GM18511 (cell line): ENCODE results near the gene ACSL5.
"Not testable (repeated sequence)": the region's sequence is repeated elsewhere in the genome, so short reads cannot be mapped to it uniquely, and the experiment has no call there.

Source experiments
- ATAC-seq: cut with Tn5 transposase; IDR thresholded peaks from one replicate; pipeline ENCODE4 v1.9.1; 2021; ENCODE audit warnings: mild to moderate bottlenecking, moderate library complexity; ENCODE audit not compliant: unreplicated experiment

Gene ACSL5

DNA sequence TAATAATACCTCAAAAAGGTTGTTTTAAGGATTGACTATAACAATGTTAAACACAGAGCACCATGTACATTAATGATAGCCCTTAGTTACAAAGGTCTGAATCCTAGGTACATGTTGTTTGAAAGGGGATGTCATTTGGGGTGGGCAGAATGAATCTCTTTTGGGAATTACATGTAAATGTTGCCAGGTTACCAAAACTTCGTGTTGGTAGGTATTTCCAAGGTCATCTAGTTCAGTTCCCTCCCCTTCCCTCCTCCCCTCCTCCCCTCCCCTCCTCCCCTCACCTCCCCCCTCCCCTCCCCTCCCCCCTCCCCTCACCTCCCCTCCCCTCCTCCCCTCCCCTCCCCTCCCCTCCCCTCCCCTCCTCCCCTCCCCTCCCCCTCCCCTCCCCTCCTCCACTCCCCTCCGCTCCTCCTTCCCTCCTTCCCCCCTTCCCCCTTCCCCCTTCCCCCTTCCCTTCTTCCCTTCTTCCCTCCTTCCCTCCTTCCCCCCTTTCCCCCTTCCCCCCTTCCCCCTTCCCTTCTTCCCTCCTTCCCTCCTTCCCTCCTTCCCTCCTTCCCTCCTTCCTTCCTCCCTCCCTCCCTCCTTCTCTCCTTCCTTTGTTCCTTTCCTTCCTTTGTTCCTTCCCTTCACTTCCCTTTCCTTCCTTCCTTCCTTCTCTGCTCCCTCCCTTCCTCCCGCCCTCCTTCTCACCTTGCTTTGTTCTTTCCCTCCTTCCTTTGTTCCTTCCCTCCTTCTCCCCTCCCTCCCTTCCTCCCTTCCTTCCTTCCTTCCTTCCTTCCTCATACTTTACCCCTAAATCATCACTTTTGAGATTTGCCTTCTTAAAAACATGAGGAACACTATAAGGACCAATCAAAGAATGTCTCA is 81.2 kb downstream of the ACSL5 start:
- no peak for ATAC-seq

DNA sequence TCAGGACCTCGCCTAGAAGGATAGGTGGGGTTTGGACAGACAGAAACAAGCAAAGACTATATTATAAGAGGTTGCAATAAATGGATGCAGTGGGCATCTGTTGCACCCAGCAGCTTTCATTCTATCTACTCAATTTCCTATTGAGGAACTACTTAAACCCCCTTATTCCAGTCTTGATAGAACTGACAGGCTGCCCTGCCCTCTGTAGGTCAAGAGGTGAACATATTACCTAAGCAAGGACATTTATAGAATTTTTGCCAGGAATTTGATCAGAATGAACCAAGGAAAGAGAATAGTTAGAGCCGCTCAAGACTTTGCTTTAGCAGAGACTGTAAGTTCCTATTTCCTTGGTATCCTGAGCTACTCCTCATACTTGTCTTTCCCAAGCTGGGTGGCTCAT is 82.6 kb downstream of the ACSL5 start:
- no peak for ATAC-seq

DNA sequence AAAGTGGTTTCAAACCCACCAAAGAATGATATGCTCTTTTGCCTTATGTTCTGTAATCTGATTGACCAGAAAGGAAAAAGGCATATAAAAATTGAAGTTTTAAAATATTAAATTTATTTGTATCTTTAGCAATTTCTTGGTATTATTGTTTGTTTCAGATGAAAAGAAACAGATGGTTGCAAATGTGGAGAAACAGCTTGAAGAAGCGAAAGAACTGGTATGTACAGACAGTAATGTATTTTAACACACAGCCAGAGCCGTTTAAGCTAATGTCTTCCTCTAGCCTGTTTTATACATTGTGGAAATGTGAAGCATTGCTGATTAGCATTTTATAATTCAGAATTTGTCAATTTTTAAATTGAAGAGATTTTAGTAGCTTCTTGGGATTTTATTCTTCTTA is 86.5 kb downstream of the ACSL5 start:
- no peak for ATAC-seq

DNA sequence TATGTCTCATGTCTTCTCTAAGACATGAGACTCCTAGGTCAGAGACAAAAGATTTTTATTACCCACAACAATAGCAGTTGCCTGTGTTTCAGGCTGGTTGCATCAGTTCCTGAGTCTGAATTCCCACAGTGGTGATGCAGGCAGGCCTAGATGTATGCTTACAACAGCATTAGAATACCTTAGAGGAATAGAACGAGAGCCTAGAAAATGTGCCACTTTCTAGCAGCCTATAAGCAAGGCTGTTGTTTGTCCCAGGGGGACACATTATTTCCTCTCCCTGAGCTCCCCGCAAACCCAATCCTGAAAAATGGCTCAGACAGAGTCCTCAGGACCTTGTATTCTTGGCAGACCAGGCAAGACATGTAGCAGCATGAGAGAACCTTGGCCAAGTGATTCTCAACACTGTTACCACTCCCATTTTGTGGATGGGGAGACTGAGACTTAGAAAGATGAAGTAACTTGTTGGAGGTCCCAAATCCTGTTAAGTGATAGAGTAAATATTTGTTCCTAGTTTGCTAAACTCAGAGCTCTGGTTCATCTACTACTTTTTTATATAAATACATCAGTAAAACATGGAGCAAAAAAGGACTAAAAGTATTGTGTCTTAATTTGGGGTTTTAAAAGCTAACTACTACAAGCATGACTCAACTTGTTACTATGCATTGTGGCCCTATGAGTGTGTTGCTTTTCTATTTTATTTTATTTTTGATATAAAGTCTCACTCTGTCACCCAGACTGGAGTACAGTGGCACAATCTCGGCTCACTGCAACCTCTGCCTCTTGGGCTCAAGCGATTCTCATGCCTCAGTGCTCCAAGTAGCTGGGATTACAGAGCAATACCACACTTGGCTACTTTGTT is 87.3 kb downstream of the ACSL5 start:
- no peak for ATAC-seq

DNA sequence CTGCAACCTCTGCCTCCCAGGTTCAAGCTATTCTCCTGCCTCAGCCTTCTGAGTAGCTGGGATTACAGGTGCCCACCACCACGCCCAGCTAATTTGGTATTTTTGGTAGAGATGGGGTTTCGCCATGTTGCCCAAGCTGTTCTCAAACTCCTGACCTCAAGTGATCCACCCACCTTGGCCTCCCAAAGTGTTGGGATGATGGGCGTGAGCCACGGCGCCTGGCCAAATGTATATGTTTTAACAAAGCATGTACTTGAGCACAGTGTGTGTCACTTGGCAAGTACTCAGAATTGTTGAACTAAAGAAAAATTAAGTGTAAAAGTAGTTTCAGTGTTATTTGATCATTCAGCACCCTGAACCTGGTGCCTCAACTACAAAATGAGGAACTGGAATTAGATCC is 90.2 kb downstream of the ACSL5 start:
- not testable (repeated sequence) for ATAC-seq

DNA sequence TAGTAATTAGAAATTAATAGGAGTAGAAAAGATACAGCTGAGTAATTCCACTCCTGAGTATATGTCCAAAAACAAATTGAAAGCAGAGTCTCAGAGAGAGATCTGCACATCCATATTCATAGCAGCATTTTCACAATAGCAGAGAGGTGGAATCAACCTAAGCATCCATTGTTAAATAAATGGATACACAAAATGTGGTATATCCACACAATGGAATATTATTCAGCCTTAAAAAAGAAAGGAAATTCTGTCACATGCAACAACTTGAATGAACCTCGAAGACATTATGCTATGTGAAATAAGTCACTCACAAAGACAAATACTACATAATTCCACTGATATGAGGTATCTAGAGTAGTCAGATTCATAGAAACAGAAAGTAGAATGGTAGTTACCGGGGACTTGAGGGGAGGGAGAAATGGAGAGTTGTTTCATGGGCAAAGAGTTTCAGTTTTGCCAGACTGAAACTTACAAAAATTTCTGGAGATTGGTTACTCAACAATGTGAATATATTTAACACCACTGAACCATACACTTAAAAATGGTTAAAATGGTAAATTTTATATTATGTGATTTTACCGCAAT is 91.5 kb downstream of the ACSL5 start:
- ATAC-seq, result no peak

DNA sequence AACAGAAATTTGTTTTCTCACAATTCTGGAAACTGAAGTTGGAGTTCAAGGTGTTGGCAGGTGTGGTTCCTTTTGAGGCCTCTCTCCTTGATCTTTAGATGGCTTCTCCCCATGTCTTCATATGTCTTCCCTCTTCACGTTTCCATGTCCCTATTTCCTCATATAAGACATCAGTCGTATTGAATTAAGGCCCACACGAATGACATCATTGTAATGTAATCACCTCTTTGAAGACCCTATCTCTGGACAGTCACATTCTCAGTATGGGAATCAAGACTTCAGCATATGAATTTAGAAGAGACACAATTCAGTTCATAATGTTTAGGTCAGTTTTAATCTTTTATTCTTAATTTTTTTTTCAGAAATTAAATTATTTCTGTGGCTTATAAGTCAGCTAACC is 92.9 kb downstream of the ACSL5 start:
- ATAC-seq, result no peak

DNA sequence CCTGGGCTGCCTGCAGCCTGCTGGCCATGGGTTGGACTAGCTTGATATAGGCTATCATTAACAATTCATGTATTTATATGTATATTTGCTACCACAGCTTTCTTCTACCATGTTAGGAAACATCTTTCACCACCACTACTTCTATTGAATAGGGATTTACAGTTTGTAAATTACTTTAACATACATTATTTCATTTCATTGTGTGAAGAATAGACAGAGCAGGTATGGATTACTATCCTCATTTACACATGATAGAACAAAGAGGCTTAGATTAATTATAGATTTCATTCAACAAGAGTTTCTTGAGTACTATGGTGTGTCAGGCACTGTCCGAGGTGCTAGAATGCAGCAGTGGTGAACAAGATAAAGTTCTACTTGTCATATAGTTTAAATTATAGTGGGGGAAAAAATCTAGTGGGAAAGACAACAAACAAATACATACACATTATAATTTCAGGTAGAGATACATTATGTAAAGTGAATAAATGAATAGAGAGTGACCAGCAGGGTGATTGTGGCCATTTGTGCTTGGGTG is 93.7 kb downstream of the ACSL5 start:
- ATAC-seq, result no peak

DNA sequence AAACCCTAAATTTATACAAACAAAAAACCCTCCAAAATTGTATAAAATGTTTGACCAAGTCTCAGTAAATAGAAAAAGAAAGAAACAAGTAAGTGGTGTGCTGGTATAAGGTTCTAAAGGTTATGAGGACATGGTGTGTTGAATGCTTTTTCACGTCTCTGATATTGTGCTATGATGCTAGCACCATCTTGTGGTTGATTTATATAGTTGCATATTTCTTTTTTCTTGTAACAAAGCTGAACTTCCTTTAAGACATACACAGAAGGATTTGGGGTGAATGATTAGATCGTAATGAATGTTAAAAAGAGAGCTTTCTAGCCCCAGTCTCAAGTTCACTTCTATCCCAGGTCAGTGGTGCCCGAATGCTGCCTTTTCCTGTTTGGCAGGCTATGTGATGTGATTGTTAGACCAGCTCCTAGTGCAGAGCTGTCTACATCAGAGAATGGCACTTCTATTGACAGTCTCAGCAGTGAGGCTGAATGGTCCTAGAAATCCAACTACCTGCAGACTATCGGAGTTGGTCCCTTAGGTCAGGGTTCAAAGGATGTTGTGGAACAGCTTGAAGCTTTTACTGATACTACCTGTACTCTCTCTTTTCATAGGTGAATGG is 98.1 kb downstream of the ACSL5 start:
- peak; percentile 86 for ATAC-seq

DNA sequence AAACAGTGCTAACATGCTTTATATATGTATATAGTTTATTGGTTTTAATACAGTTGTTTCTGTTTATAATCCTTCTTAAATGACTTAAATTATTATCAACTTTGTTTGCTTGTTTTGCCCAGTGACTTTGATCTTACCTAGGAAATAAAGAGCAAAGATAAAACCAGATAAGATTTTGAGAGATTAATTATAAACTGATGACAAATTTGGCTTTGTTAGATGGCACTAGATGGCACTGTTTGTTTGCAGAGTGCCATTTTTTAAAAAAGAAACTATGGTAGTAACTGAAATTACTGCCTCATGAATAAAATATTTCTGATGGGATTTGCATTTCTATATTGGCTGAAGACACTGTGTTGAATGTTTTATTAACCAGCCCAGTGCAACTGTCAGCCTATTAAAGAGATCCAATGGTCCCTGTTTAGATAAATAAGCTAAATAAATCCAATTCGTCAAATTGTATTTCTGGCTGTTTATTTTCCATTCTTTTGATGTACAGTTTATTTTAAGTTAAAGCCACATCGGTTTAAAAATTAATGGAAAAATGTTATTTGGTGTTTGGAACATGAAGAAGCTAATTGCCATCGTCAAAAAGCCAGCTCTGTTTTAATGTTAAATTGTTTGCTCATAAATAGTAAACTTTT is 101.8 kb downstream of the ACSL5 start:
- no peak for ATAC-seq
